Activated CD4-positive, alpha-beta memory T cell treated with anti-CD3 and anti-CD28 coated beads for 36 hours (primary cell): ENCODE results near the gene APOBEC4. TPM values are rescaled to one million over a fixed set of nuclear protein-coding genes. Genes with fewer than 3 reads are reported as not detected.

Source experiments
- CTCF ChIA-PET: fragments of 350-600 bp; sonication (Branson Sonifier 250); formaldehyde crosslinking; loops from one replicate; lab custom pipeline; 2021; ENCODE audit warnings: antibody characterized with exemption, inconsistent platforms; lab: Charles Lee
- POLR2A ChIA-PET: fragments of 350-600 bp; sonication (Branson Sonifier 250); formaldehyde crosslinking; loops from one replicate; lab custom pipeline; 2021; ENCODE audit warnings: antibody characterized with exemption; lab: Charles Lee
- DNase-seq: peaks from one replicate; pipeline ENCODE4 v3.0.0-alpha.2; 2020
- H3K27ac Mint-ChIP-seq: one replicate; pipeline ENCODE4 v1.8.0; 2021; ENCODE audit warnings: mixed read lengths
- H3K27me3 Mint-ChIP-seq: one replicate; pipeline ENCODE4 v1.8.0; 2021; ENCODE audit warnings: mixed read lengths
- H3K36me3 Mint-ChIP-seq: one replicate; pipeline ENCODE4 v1.8.0; 2021; ENCODE audit warnings: mixed read lengths
- H3K4me1 Mint-ChIP-seq: one replicate; pipeline ENCODE4 v1.8.0; 2021; ENCODE audit warnings: low read depth, mixed read lengths
- H3K4me3 Mint-ChIP-seq: one replicate; pipeline ENCODE4 v1.8.0; 2021; ENCODE audit warnings: mild to moderate bottlenecking, mixed read lengths
- H3K9me3 Mint-ChIP-seq: one replicate; pipeline ENCODE4 v1.8.0; 2021; ENCODE audit warnings: mixed read lengths
- intact Hi-C: fragments of 100-400 bp; cut with micrococcal nuclease; formaldehyde crosslinking; loops from one replicate; pipeline ENCODE4 v1.15.1; 2023
- total RNA-seq, 2 experiments: library from RNA; stranded (reverse); gene quantifications; one replicate each; pipeline ENCODE4 v1.2.3, GENCODE V29; 2021

APOBEC4 gene
- total RNA-seq, 2 experiments from 2014 or later = not detected

DNA sequence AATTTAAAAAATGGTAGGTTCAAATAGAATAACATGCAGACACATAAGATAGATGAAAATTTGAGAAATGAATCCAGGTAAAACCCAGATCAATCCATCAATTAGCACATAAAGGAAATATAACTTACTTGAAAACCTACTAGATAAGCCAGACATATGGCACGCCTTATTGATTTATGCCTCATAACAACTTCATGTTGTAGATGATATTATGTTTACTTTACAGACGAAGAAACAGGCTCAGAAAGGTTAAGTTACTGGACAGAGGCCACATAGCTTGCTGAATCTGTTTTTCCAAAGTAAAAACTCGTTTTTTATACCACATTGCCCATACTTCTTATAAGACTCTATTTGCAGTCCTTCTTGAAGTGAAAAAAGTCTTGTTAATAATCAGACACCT is 40.7 kb downstream of the APOBEC4 start:
- ChIA-PET CTCF (no interaction called here), POLR2A (no interaction called here)
- intact Hi-C loops = no loop called here
- Mint-ChIP-seq H3K27ac (no peak overlapping the region), H3K4me1 (no peaks in the 10 kb centered on the region), H3K4me3 (no peak overlapping the region), H3K36me3 (no peaks in the 10 kb centered on the region), H3K9me3 (no peaks in the 10 kb centered on the region), H3K27me3 (no peaks in the 10 kb centered on the region)
- no peak for DNase-seq

DNA sequence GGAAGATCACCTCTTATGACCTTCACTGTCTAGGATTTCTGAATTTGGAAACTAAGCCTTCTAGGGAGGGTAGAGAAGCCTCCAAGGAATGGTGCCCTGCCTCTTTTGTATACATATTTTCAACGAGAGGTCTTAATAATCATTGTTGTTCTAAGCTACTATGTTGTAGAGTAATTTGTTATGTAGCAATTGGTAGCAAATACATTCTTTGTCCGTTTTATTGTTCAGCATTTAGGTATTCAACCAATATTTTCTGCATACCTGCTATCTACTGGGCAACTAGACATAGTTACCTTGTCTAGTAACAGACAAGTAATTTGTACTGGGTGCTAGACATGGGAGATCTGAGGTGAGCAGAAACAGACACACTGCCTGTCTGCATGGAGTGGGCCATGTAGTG is 42.1 kb downstream of the APOBEC4 start:
- Mint-ChIP-seq H3K36me3 (no peaks in the 10 kb centered on the region), H3K4me1 (no peaks in the 10 kb centered on the region), H3K27me3 (no peaks in the 10 kb centered on the region), H3K27ac (no peak overlapping the region), H3K4me3 (no peak overlapping the region), H3K9me3 (no peaks in the 10 kb centered on the region)
- DNase-seq = no peak
- ChIA-PET CTCF (interaction anchor here (1.2 kb wide), 1 partner anchor 74 kb away, joined by 3 read pairs; no protein-coding TSS in a partner anchor), POLR2A (no interaction called here)
- intact Hi-C loops = no loop called here

DNA sequence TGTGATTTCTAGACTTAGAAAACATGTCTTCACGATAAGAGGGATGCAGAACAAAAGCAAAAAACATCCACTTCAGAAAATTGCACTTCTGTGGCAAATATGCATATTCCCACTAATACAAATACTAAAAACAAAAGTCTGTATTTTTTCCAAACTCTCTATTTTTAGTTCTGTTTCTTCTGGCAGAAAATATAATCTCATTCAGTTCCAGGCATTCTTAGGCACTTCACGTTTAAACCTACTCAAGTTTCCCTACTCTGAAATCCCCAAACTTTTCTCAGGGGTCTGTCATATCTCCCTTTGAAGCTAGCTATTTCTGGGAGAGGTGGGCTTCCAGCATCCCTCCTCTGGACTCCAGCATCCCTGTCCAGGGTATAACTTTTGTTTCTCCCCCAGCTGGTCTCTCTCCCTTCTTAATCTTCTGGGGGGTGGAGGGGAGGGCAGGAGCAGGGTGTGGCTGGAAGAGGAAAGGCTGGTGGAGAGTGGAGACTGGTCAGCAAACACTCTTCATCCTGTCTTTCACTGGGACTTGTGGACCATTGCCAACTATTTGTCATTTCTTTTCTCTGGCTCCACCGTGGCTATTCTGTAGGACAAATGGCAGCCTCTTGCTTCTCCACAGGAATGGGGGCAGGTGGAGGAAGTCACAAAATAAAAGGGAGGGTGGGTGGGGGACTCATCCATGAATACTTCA is 43.2 kb downstream of the APOBEC4 start:
- Mint-ChIP-seq H3K36me3 (no peaks in the 10 kb centered on the region), H3K27me3 (no peaks in the 10 kb centered on the region), H3K9me3 (no peaks in the 10 kb centered on the region), H3K4me1 (no peaks in the 10 kb centered on the region), H3K27ac (no peak overlapping the region), H3K4me3 (no peak overlapping the region)
- no peak for DNase-seq
- POLR2A ChIA-PET = no interaction called here
- CTCF ChIA-PET = no interaction called here
- intact Hi-C loops = no loop called here

DNA sequence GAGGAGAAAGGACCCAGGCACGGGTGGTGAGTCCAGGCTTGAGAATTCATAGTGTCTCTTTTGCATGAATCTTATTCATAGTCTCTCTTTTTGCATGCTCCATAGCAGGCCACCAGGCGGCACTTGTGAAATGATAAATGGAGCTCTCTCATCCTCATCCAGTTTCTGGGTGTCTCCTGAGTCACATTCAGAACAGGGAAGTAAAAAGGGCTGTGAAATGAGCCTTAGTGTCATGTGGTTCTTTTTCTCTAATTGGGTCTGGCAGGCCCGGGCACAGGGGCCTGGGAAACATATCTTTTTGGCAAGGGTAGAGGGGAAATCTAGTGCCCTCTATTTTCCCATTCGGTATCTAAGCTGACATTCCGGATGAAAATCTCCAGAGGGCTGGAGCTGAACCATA is 43.8 kb downstream of the APOBEC4 start:
- ChIA-PET CTCF (no interaction called here), POLR2A (no interaction called here)
- Mint-ChIP-seq H3K27me3 (peaks cover 2% of the 10 kb centered on the region), H3K4me1 (no peaks in the 10 kb centered on the region), H3K36me3 (no peaks in the 10 kb centered on the region), H3K4me3 (no peak overlapping the region), H3K27ac (no peak overlapping the region), H3K9me3 (no peaks in the 10 kb centered on the region)
- intact Hi-C loops = no loop called here
- peak; percentile 34 for DNase-seq

DNA sequence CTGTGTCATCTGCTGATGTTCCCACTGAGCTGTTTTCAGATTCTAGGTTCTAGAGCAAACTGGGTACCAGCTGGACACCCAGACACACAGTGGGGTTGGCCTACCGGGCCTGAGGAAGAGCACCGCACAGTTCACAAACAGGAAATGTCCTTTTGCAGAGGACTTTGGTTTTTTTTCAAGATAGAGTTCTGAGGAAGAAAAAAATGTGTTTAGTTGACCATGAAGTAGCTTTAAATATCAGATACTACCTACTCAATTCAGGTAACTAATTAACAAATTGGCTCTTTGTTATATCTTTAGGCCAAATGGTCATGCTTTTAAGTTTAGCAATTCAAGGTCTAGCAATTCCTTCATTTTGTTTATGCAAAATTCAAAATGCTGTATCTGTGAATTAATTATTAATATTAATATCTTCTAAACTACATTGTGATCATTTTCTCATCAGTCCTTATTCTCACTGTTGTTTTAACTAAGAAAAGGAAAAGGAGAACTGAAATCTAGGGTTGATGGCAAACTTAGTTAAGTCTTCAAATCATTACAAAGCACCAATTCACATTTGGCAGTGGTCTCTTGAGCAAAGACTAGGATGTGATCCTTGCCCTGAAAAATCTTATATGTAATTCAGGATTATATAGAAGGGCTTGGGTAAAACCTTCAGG is 45.7 kb downstream of the APOBEC4 start:
- intact Hi-C loops = no loop called here
- no peak for DNase-seq
- Mint-ChIP-seq H3K4me3 (no peak overlapping the region), H3K27ac (no peak overlapping the region), H3K4me1 (peaks cover 6% of the 10 kb centered on the region), H3K27me3 (peaks cover 5% of the 10 kb centered on the region), H3K36me3 (no peaks in the 10 kb centered on the region), H3K9me3 (no peaks in the 10 kb centered on the region)
- CTCF ChIA-PET = no interaction called here
- POLR2A ChIA-PET = no interaction called here

DNA sequence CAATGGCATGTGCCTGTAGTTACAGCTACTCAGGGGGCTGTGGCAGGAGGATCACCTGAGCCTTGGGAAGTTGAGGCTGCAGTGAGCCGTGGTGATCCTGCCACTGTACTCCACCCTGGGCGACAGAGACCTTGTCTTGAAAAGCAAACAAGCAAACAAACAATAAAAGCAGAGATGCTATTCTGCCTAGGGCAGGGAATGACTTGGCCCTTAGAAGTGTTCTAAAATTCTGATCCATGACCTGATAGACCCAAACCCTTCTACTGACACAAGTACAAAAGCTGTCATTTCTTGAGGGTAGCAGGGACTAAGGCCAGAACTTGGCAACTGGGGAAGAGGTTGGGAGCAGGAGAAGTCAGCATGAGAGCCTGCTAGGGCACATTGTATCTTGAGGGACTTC is 47.2 kb downstream of the APOBEC4 start:
- DNase-seq = no peak
- Mint-ChIP-seq H3K27ac (no peak overlapping the region), H3K9me3 (no peaks in the 10 kb centered on the region), H3K4me1 (peaks cover 6% of the 10 kb centered on the region), H3K27me3 (peaks cover 5% of the 10 kb centered on the region), H3K36me3 (no peaks in the 10 kb centered on the region), H3K4me3 (no peak overlapping the region)
- ChIA-PET CTCF (no interaction called here), POLR2A (no interaction called here)
- intact Hi-C loops = no loop called here

DNA sequence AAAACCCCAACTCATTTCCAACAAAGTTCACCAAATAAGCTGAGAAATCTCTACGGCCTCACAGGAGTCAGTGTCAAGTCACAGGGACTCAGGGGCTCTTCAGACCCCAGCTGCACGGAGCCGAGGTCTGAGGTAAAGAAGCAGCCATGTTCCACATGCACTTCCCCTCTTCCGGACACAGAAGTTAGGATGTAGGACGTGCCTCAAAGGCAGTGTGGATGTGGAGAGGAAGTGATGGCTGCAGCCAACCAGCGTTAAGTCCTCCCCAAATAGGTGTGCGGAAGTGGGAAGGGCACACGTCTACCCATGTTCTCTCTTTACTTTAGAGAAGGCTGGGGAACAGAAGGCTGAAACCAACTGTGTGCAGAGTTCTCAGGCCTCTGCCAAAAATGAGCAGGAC is 48.3 kb downstream of the APOBEC4 start:
- intact Hi-C loops = no loop called here
- H3K4me1 Mint-ChIP-seq = peaks cover 6% of the 10 kb centered on the region
- no peak overlapping the region for H3K27ac Mint-ChIP-seq
- no peaks in the 10 kb centered on the region for H3K9me3 Mint-ChIP-seq
- H3K27me3 Mint-ChIP-seq = peaks cover 5% of the 10 kb centered on the region
- H3K36me3 Mint-ChIP-seq = no peaks in the 10 kb centered on the region
- CTCF ChIA-PET = no interaction called here
- no peak for DNase-seq
- POLR2A ChIA-PET = interaction anchor here (0.6 kb wide), 1 partner anchor 83 kb away, joined by 5 read pairs; no protein-coding TSS in a partner anchor
- no peak overlapping the region for H3K4me3 Mint-ChIP-seq

DNA sequence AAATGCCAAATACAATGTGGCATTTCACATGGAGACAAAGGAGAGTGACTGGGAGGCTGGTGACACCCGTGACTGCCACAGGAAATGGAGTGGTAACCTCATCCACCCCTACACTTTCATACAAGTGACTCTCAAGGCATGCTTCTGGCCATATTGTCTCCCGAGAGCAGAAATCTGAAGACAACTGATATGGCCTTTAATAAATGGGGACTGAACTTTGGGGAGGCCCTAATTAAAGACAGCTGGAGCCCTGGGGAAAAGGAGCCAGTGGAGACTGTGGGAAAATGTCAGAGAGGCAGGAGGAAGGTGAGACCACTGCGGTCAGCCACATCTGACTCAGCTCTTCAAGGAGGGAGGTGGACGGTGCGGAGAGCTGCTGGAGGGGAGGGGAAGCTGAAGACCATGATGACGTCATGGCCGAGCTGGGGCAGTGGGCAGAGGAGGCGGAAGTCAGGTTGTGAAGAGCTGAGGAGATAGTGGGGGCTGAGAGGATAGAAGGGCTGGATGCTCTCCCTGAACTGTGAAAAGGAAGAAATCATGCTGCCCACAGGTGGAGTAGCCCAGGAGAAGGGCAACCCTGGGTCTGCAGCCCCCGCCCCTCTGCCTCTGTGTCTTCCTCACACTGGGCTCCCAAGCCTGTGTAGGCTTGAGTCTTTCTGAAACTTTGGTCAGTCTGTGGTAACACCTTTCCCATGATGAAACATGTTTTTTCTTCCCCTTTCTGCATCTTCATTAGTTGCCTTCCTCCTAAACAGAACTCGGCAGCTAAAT is 48.9 kb downstream of the APOBEC4 start:
- Mint-ChIP-seq H3K27ac (no peak overlapping the region), H3K9me3 (no peaks in the 10 kb centered on the region)
- CTCF ChIA-PET = no interaction called here

DNA sequence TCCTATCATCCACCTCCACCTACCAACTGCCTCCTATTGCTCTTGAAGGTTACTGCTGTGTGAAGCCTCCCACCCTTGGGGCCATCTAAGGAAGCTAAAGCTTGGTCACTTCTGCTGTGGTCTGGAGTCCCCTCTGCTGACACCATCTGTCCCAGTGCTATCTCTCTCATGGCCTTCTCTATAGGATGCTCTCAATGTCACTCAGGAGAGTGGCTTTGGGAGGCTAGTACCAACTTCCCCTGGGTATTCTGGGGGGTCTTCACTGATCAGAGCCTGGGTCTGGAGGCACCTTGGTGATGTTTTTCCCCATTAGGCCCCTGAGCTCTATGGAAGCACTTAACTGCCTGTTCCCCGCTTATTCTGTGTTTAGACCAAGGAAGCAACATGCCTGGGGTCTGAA is 50.6 kb downstream of the APOBEC4 start:
- Mint-ChIP-seq H3K4me3 (no peak overlapping the region), H3K9me3 (no peaks in the 10 kb centered on the region), H3K4me1 (peaks cover 12% of the 10 kb centered on the region), H3K36me3 (no peaks in the 10 kb centered on the region), H3K27me3 (peaks cover 5% of the 10 kb centered on the region), H3K27ac (no peak overlapping the region)
- DNase-seq = no peak
- intact Hi-C loops = no loop called here
- POLR2A ChIA-PET = no interaction called here
- CTCF ChIA-PET = interaction anchor here (0.6 kb wide), 2 partner anchors 22 to 295 kb away, joined by 3 read pairs; no protein-coding TSS in a partner anchor

More for the DNA sequence above, 48.9 kb downstream of the APOBEC4 start:
- no peaks in the 10 kb centered on the region for H3K36me3 Mint-ChIP-seq
- no peak for DNase-seq
- H3K27me3 Mint-ChIP-seq = peaks cover 5% of the 10 kb centered on the region
- POLR2A ChIA-PET = no interaction called here
- no peak overlapping the region for H3K4me3 Mint-ChIP-seq
- intact Hi-C loops = no loop called here
- peaks cover 6% of the 10 kb centered on the region for H3K4me1 Mint-ChIP-seq

DNA sequence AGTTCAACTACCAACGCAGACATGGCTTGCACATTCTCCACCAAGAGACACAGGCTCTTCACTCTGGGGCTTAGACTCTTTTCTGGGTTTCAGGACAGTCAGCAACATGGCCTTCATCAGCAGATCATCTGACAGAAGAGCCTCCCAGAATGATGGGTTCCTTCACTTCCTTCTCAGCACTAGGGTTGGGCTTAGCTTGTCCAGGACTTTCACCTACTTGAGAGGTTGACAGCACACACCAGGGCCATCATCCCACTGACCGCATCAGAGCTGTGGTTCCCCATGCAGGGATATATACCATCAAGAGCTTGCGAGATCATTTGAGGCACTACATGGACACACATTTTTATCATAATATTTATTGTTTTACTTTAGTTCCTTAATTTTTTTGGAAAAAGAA is 52.5 kb downstream of the APOBEC4 start:
- no peaks in the 10 kb centered on the region for H3K36me3 Mint-ChIP-seq
- no peak overlapping the region for H3K4me3 Mint-ChIP-seq
- DNase-seq = no peak
- intact Hi-C loops = no loop called here
- ChIA-PET POLR2A (no interaction called here), CTCF (interaction anchor here (0.7 kb wide), 1 partner anchor 547 kb away, joined by 6 read pairs; no protein-coding TSS in a partner anchor)
- no peak overlapping the region for H3K27ac Mint-ChIP-seq
- peaks cover 12% of the 10 kb centered on the region for H3K4me1 Mint-ChIP-seq
- H3K27me3 Mint-ChIP-seq = peaks cover 5% of the 10 kb centered on the region
- H3K9me3 Mint-ChIP-seq = no peaks in the 10 kb centered on the region

DNA sequence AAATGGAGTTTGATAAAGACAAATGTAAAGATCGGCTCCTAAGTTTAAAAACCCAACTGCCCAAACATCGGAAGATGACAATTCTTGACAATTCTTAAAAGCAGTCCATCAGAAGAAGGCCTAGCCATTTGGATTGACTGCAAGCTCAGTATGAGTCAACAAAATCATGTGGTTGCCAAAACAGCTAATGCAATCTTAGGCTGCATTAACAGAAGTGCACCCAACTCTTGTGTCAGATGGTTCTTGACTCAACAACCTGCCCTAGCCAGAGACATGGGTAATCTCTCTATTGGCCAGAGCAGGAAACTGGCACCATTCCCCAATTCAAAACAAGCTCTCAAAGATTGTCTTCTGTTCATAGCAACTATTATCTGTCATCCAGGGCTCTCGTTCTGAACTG is 53.0 kb downstream of the APOBEC4 start:
- Mint-ChIP-seq H3K4me1 (peaks cover 12% of the 10 kb centered on the region), H3K27ac (no peak overlapping the region), H3K9me3 (no peaks in the 10 kb centered on the region), H3K36me3 (no peaks in the 10 kb centered on the region), H3K4me3 (no peak overlapping the region), H3K27me3 (peaks cover 5% of the 10 kb centered on the region)
- ChIA-PET CTCF (interaction anchor here (0.7 kb wide), 1 partner anchor 548 kb away, joined by 6 read pairs; no protein-coding TSS in a partner anchor), POLR2A (no interaction called here)
- intact Hi-C loops = no loop called here
- DNase-seq = no peak

DNA sequence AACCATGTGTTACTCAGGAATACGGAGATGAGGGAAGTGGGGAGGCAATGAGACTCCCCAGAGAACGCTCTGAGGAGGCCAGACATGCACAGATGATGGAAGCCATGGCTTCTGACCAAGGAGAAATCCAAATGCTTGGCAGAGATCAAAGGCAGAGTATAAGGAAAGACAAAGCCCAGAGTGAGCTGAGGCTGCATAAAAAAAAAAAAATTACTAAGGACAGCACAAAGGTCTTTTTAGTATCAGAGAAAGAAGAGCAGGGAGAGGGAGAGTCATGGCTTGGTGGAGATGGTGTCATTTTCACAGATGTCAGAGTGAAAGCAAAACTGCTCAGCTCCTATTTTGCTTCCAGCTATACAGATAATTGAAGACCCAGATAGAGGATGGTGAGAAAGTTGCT is 54.7 kb downstream of the APOBEC4 start:
- CTCF ChIA-PET = interaction anchor here (1.1 kb wide), 1 partner anchor 57 kb away, joined by 4 read pairs; no protein-coding TSS in a partner anchor
- Mint-ChIP-seq H3K27ac (no peak overlapping the region), H3K4me3 (no peak overlapping the region), H3K9me3 (no peaks in the 10 kb centered on the region), H3K27me3 (no peaks in the 10 kb centered on the region), H3K4me1 (peaks cover 11% of the 10 kb centered on the region), H3K36me3 (no peaks in the 10 kb centered on the region)
- intact Hi-C loops = no loop called here
- no peak for DNase-seq
- POLR2A ChIA-PET = no interaction called here
